ENCODE data around the gene EREG. TPM values are rescaled to one million over a fixed set of nuclear protein-coding genes. Genes with fewer than 3 reads are reported as not detected.
A peak's percentile ranks its signal among the peaks of the same experiment; 100 is the strongest.
"Not testable (repeated sequence)": the region's sequence is repeated elsewhere in the genome, so short reads cannot be mapped to it uniquely, and the experiment has no call there.

EREG gene
- total RNA-seq, 1 donor from 2014 or later, result not detected

GRCh38 chr4:74338792-74339333 lies 26.1 kb upstream of the EREG start:
- no peak for ATAC-seq
- DNase-seq (ENCODE audit: missing footprints), result no peak
- intact Hi-C loops (cut with DNase I), result no loop called here

GRCh38 chr4:74339501-74339900 lies 25.4 kb upstream of the EREG start:
- intact Hi-C loops (cut with DNase I), result no loop called here
- DNase-seq (ENCODE audit: missing footprints), result no peak
- ATAC-seq, result no peak

GRCh38 chr4:74340421-74340820 lies 24.5 kb upstream of the EREG start:
- intact Hi-C loops (cut with DNase I); ATAC-seq: not testable (repeated sequence)

GRCh38 chr4:74344031-74344430 lies 20.9 kb upstream of the EREG start:
- intact Hi-C loops (cut with DNase I), result no loop called here
- no peak for ATAC-seq
- no peak for DNase-seq (ENCODE audit: missing footprints)

More at GRCh38 chr4:74340421-74340820, 24.5 kb upstream of the EREG start:
- DNase-seq (ENCODE audit: missing footprints), result not testable (repeated sequence)

GRCh38 chr4:74353858-74354257 lies 11.1 kb upstream of the EREG start:
- intact Hi-C loops (cut with DNase I), result no loop called here
- no peak for ATAC-seq
- no peak for DNase-seq (ENCODE audit: missing footprints)

- intact Hi-C loops (cut with DNase I), result no loop called here
- no peak for ATAC-seq
- no peak for DNase-seq (ENCODE audit: missing footprints)
Observed at GRCh38 chr4:74357965-74358364, 7.0 kb upstream of the EREG start.

- intact Hi-C loops (cut with DNase I), result no loop called here
- ATAC-seq (no peak), DNase-seq (ENCODE audit: missing footprints) (no peak)
Observed at GRCh38 chr4:74361671-74362070, 3.3 kb upstream of the EREG start.

- DNase-seq (ENCODE audit: missing footprints), result no peak
- intact Hi-C loops (cut with DNase I), result no loop called here
- ATAC-seq, result no peak
Observed at GRCh38 chr4:74362347-74362746, 2.6 kb upstream of the EREG start.

GRCh38 chr4:74364256-74364651 lies 691 bp upstream of the EREG start:
- DNase-seq (ENCODE audit: missing footprints) (no peak), ATAC-seq (no peak)
- intact Hi-C loops (cut with DNase I), result no loop called here

GRCh38 chr4:74365761-74366160 lies 816 bp downstream of the EREG start:
- peak; percentile 17 for DNase-seq (ENCODE audit: missing footprints)
- ATAC-seq, result no peak
- intact Hi-C loops (cut with DNase I), result no loop called here

GRCh38 chr4:74366367-74366911 lies 1.5 kb downstream of the EREG start:
- intact Hi-C loops (cut with DNase I), result no loop called here
- no peak for ATAC-seq
- DNase-seq (ENCODE audit: missing footprints), result no peak

GRCh38 chr4:74367656-74368290 lies 2.8 kb downstream of the EREG start:
- DNase-seq (ENCODE audit: missing footprints), result no peak
- ATAC-seq, result no peak
- intact Hi-C loops (cut with DNase I), result no loop called here

- intact Hi-C loops (cut with DNase I), result no loop called here
- no peak for DNase-seq (ENCODE audit: missing footprints)
- ATAC-seq, result no peak
Observed at GRCh38 chr4:74368596-74368995, 3.7 kb downstream of the EREG start.

GRCh38 chr4:74369855-74370254 lies 4.9 kb downstream of the EREG start:
- ATAC-seq, result no peak
- intact Hi-C loops (cut with DNase I), result no loop called here
- DNase-seq (ENCODE audit: missing footprints), result no peak

GRCh38 chr4:74370912-74371311 lies 6.0 kb downstream of the EREG start:
- ATAC-seq, result peak; percentile 60
- intact Hi-C loops (cut with DNase I), result no loop called here
- DNase-seq (ENCODE audit: missing footprints), result no peak

GRCh38 chr4:74374128-74374527 lies 9.2 kb downstream of the EREG start:
- no peak for DNase-seq (ENCODE audit: missing footprints)
- intact Hi-C loops (cut with DNase I), result no loop called here
- no peak for ATAC-seq

- peak; percentile 53 for DNase-seq (ENCODE audit: missing footprints)
- intact Hi-C loops (cut with DNase I), result loop anchor here (5.0 kb wide), 1 partner anchor 248 kb away; no protein-coding TSS in a partner anchor
- ATAC-seq, result no peak
Observed at GRCh38 chr4:74374561-74375327, 9.8 kb downstream of the EREG start.

GRCh38 chr4:74375824-74376426 lies 11.0 kb downstream of the EREG start:
- intact Hi-C loops (cut with DNase I), result loop anchor here (2.0 to 5.0 kb wide), 3 partner anchors 69 to 299 kb away; partner anchors contain the start of gene AREG
- ATAC-seq (no peak), DNase-seq (ENCODE audit: missing footprints) (no peak)

- intact Hi-C loops (cut with DNase I), result loop anchor here (2.0 to 5.0 kb wide), 3 partner anchors 68 to 298 kb away; partner anchors contain the start of gene AREG
- ATAC-seq (peak; percentile 56), DNase-seq (ENCODE audit: missing footprints) (no peak)
Observed at GRCh38 chr4:74376888-74377483, 12.0 kb downstream of the EREG start.
